ENCODE results near the gene CEP83.

- TF ChIP-seq CTCF (optimal IDR thresholded peaks at IDR 0.05 in 1 of 3, IDR thresholded peaks at IDR 0.05 in 1 of 3, conservative IDR thresholded peaks at IDR 0.05 in 1 of 3; ENCODE audit: extremely low read depth in 1 of 3, insufficient read depth in 2 of 3, low read length in 3 of 3) (no peak), EZH2 (IDR thresholded peaks at IDR 0.05; ENCODE audit: low read length) (no peak)
Observed at GRCh38 chr12:94459728-94460615, at the start of gene CEP83.
